Natural killer cell (primary cell): ENCODE results near the gene MPST. TPM values are rescaled to one million over a fixed set of nuclear protein-coding genes. Genes with fewer than 3 reads are reported as not detected.

ENCODE experiments used
- ATAC-seq, 3 donors: fragments of 150-1000 bp in 2 of 3; fragments of 200-7000 bp in 1 of 3; cut with Tn5 transposase; 1 replicate in 1 of 3; 2 replicates in 2 of 3; pipeline ENCODE4 v1.10.0; 2021; ENCODE audit warnings: mild to moderate bottlenecking in 2 of 3, moderate library complexity in 2 of 3
- DNase-seq, 2 donors: peaks; one replicate each; pipeline versions ENCODE4 v3.0.0 to v3.0.0-alpha.2; 2013 to 2021; ENCODE audit warnings: mixed read lengths in 1 of 2
- H3K27ac ChIP-seq: one replicate; pipeline ENCODE4 v1.5.1; 2013; ENCODE audit warnings: mild to moderate bottlenecking, low read length
- H3K27me3 ChIP-seq: one replicate; pipeline ENCODE4 v1.6.1; 2013; ENCODE audit warnings: low read length; ENCODE audit not compliant: control insufficient read depth, insufficient read depth
- H3K36me3 ChIP-seq: one replicate; pipeline ENCODE4 v1.6.1; 2013; ENCODE audit warnings: low read length; ENCODE audit not compliant: control insufficient read depth, insufficient read depth
- H3K4me1 ChIP-seq: one replicate; pipeline ENCODE4 v1.6.1; 2013; ENCODE audit warnings: low read length; ENCODE audit not compliant: control insufficient read depth, insufficient read depth
- H3K4me3 ChIP-seq: one replicate; pipeline ENCODE4 v1.5.1; 2013; ENCODE audit warnings: low read length
- H3K9me3 ChIP-seq: one replicate; pipeline ENCODE4 v1.6.1; 2013; ENCODE audit warnings: low read length; ENCODE audit not compliant: control insufficient read depth, insufficient read depth
- H3K27ac Mint-ChIP-seq, 2 donors: one replicate each; pipeline ENCODE4 v1.8.0; 2022; ENCODE audit warnings: mild to moderate bottlenecking in 2 of 2, mixed read lengths in 2 of 2, moderate library complexity in 1 of 2
- H3K27me3 Mint-ChIP-seq, 2 donors: one replicate each; pipeline ENCODE4 v1.8.0; 2022; ENCODE audit warnings: low read depth in 2 of 2, mixed read lengths in 2 of 2
- H3K36me3 Mint-ChIP-seq: one replicate; pipeline ENCODE4 v1.8.0; 2022; ENCODE audit warnings: mixed read lengths
- H3K4me1 Mint-ChIP-seq, 2 donors: one replicate each; pipeline ENCODE4 v1.8.0; 2022; ENCODE audit warnings: mixed read lengths in 2 of 2
- H3K4me3 Mint-ChIP-seq: one replicate; pipeline ENCODE4 v1.8.0; 2022; ENCODE audit warnings: mild to moderate bottlenecking, moderate library complexity, mixed read lengths
- H3K9me3 Mint-ChIP-seq, 2 donors: one replicate each; pipeline ENCODE4 v1.8.0; 2022; ENCODE audit warnings: mixed read lengths in 2 of 2
- WGBS: methylation state at CpG from one replicate; pipeline ENCODE4 v1.1.7; 2013; ENCODE audit warnings: missing lambda C conversion rate; ENCODE audit not compliant: insufficient coverage; 5-methylcytosine and 5-hydroxymethylcytosine counted together
- intact Hi-C: fragments of 100-400 bp; cut with micrococcal nuclease; formaldehyde crosslinking; loops from one replicate; pipeline ENCODE4 v1.14.2; 2022
- total RNA-seq, 4 donors: library from RNA; stranded (reverse); fragments of 120-200 nt in 1 of 4; gene quantifications; one replicate each; pipeline versions ENCODE4 v1.2.3 to v1.2.4, GENCODE V29; 2013 to 2022
- TF ChIP-seq, protein P1 (sequence below): fragments of 200-600 bp; IDR thresholded peaks from one replicate; pipeline ENCODE4 v1.8.0; 2022; ENCODE audit warnings: antibody characterized with exemption

MPST gene
- total RNA-seq, 3 donors from 2014 or later (not counting 1 experiment from before 2014, with no cell fraction given), result 21.4 to 23.9 (median 22.9) TPM

GRCh38 chr22:37075822-37076433 is 56.4 kb downstream of the MPST start:
- Mint-ChIP-seq H3K4me1 (peaks cover 30 to 31% of the 10 kb centered on the region in 2 donors), H3K4me3 (no peak overlapping the region), H3K36me3 (no peaks in the 10 kb centered on the region), H3K9me3 (no peaks in the 10 kb centered on the region), H3K27me3 (peaks cover 0 to 6% of the 10 kb centered on the region in 2 donors), H3K27ac (no peak overlapping the region)
- DNase-seq (no peak), ATAC-seq (no peak)
- TF ChIP-seq, protein P1, sequence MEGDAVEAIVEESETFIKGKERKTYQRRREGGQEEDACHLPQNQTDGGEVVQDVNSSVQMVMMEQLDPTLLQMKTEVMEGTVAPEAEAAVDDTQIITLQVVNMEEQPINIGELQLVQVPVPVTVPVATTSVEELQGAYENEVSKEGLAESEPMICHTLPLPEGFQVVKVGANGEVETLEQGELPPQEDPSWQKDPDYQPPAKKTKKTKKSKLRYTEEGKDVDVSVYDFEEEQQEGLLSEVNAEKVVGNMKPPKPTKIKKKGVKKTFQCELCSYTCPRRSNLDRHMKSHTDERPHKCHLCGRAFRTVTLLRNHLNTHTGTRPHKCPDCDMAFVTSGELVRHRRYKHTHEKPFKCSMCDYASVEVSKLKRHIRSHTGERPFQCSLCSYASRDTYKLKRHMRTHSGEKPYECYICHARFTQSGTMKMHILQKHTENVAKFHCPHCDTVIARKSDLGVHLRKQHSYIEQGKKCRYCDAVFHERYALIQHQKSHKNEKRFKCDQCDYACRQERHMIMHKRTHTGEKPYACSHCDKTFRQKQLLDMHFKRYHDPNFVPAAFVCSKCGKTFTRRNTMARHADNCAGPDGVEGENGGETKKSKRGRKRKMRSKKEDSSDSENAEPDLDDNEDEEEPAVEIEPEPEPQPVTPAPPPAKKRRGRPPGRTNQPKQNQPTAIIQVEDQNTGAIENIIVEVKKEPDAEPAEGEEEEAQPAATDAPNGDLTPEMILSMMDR, result no peak
- Histone ChIP-seq H3K27me3 (no peaks in the 10 kb centered on the region), H3K9me3 (no peaks in the 10 kb centered on the region), H3K36me3 (no peaks in the 10 kb centered on the region), H3K27ac (no peak overlapping the region), H3K4me1 (peaks cover 31% of the 10 kb centered on the region), H3K4me3 (no peak overlapping the region)
- intact Hi-C loops, result loop anchor here (5.0 kb wide), 1 partner anchor 71 kb away; the partner anchor contains the start of gene IL2RB
- WGBS, result 80% methylated on average over 9 of the region's 9 CpGs

DNA sequence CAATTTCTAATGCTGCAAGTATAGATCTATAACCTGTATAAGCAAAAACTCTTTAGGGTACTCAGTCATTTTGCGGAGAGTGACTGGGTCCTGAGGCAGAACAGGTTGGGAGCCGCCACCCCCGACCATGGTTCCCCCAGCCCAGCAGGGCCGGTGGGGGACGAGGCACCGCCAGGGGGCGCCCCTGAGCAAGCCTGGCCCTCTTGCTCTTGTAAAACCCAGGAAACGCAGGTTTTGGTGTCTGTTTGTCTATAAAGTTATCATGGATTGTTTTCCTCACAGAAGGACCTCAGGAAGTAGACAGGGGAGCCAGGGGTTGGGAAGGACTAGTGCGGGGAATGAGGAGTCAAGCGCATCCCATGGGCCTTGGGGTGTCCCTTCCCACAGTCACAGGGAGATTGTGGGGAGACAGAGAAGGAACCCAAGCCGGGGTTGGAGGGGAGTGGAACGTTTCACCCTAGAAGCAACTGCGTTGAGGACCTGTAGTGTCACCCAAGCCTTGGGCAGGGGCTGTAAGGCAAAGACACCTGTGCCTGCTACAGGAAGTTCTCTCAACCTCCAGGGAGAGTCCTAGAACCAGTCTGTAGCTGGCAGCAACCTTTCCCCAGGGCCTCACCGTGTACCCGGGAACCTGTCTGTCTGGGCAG is 58.4 kb downstream of the MPST start:
- Mint-ChIP-seq H3K4me1 (peaks cover 30 to 31% of the 10 kb centered on the region in 2 donors), H3K4me3 (peak overlapping the region; percentile 61)
- TF ChIP-seq, protein P1, result peak; percentile 100

DNA sequence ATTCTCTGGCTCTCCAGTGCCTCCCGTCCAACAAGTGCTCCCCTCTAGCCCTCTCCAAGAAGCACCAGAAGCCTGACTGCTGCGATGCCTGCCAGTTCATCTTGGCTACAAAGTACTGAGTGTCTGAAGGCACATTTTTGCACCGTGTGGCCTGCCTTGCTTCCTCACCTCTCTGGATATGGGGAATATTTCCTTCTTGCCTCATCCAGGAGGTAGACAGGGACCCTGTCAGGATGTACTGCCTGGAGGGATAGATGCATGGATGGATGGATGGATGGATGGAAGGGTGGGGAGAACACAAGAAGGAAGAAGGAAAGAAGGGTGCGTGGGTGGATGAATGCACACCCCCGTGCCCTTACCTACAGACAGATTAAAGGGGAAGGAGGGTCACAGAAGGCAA is 59.6 kb downstream of the MPST start:
- H3K36me3 ChIP-seq, result no peaks in the 10 kb centered on the region
- H3K36me3 Mint-ChIP-seq, result no peaks in the 10 kb centered on the region
- H3K9me3 Mint-ChIP-seq, result no peaks in the 10 kb centered on the region
- peak overlapping the region; percentile 89 for H3K27ac ChIP-seq
- ATAC-seq (no peak), DNase-seq (no peak)
- no peaks in the 10 kb centered on the region for H3K9me3 ChIP-seq
- 67% methylated on average over 5 of the region's 5 CpGs for WGBS
- TF ChIP-seq, protein P1, result no peak
- H3K27ac Mint-ChIP-seq, result peak overlapping the region; percentile 97 to 99
- intact Hi-C loops, result loop anchor here (1.0 to 5.0 kb wide), 4 partner anchors 43 to 378 kb away; partner anchors contain the start of gene IL2RB
- no peak overlapping the region for H3K4me3 ChIP-seq
- H3K4me3 Mint-ChIP-seq, result peak overlapping the region; percentile 71
- peaks cover 33% of the 10 kb centered on the region for H3K4me1 ChIP-seq
- peaks cover 0 to 6% of the 10 kb centered on the region in 2 donors for H3K27me3 Mint-ChIP-seq
- H3K4me1 Mint-ChIP-seq, result peaks cover 31 to 35% of the 10 kb centered on the region in 2 donors
- no peaks in the 10 kb centered on the region for H3K27me3 ChIP-seq

More for the DNA sequence above, 58.4 kb downstream of the MPST start:
- H3K27ac Mint-ChIP-seq, result peak overlapping the region; percentile 97 to 99
- no peak overlapping the region for H3K27ac ChIP-seq
- H3K4me1 ChIP-seq, result peaks cover 33% of the 10 kb centered on the region
- H3K36me3 Mint-ChIP-seq, result no peaks in the 10 kb centered on the region
- no peak overlapping the region for H3K4me3 ChIP-seq
- peak; percentile 18 to 42 (median 33) for ATAC-seq
- H3K27me3 ChIP-seq, result no peaks in the 10 kb centered on the region
- H3K9me3 Mint-ChIP-seq, result no peaks in the 10 kb centered on the region
- peaks cover 0 to 6% of the 10 kb centered on the region in 2 donors for H3K27me3 Mint-ChIP-seq
- H3K36me3 ChIP-seq, result no peaks in the 10 kb centered on the region
- 27% methylated on average over 15 of the region's 15 CpGs for WGBS
- peak; percentile 85 to 90 for DNase-seq
- H3K9me3 ChIP-seq, result no peaks in the 10 kb centered on the region
- intact Hi-C loops, result loop anchor here (1.0 to 5.0 kb wide), 4 partner anchors 69 to 379 kb away; partner anchors contain the start of gene IL2RB

Other genes starting within 250 kb of the MPST start
- gene IFT27, start 243.6 kb upstream of the MPST start, total RNA-seq, result 10 to 100 TPM; 16.5 to 30.1 (median 27.1) TPM
- gene PVALB, start 202.7 kb upstream of the MPST start, total RNA-seq, result under 1 TPM in 1 of 3 donors, not detected in 2; 0.99 TPM
- 10 to 100 TPM in 1 of 3 donors, 1 to 10 TPM in 2; 2.6 to 33.2 (median 3.1) TPM for gene NCF4, start 158.7 kb upstream of the MPST start, total RNA-seq
- 100 to 1,000 TPM in 1 of 3 donors, 1 to 10 TPM in 2; 3.8 to 274 (median 8.2) TPM for gene CSF2RB, start 106.1 kb upstream of the MPST start, total RNA-seq
- 1 to 10 TPM; 3.1 to 4.9 (median 4.3) TPM for gene TST, start 295 bp upstream of the MPST start, total RNA-seq
- gene KCTD17, start 32.0 kb downstream of the MPST start, total RNA-seq, result 10 to 100 TPM; 21.3 to 29.4 (median 22.9) TPM
- 1 to 10 TPM; 1.1 to 4.7 (median 3.4) TPM for gene TMPRSS6, start 90.0 kb downstream of the MPST start, total RNA-seq
- gene IL2RB, start 130.2 kb downstream of the MPST start, total RNA-seq, result 1,000 to 10,000 TPM in 2 of 3 donors, 100 to 1,000 TPM in 1; 905 to 1,386 (median 1,021) TPM
- gene C1QTNF6, start 168.5 kb downstream of the MPST start, total RNA-seq, result 10 to 100 TPM in 1 of 3 donors, 1 to 10 TPM in 2; 6.0 to 10.3 (median 6.7) TPM
- gene SSTR3, start 192.7 kb downstream of the MPST start, total RNA-seq, result under 1 TPM; 0.20 to 0.64 (median 0.23) TPM
- 100 to 1,000 TPM; 647 to 744 (median 741) TPM for gene RAC2, start 224.5 kb downstream of the MPST start, total RNA-seq